GM23248 (cell line): ENCODE results near the gene ST7.

Experiments
- EZH2 ChIP-seq: fragments of 200-600 bp; sonication (generic); IDR thresholded peaks from 2 replicates; pipeline ENCODE4 v1.6.1; 2018; ENCODE audit warnings: antibody characterized with exemption, mild to moderate bottlenecking; ENCODE audit not compliant: insufficient read depth, poor library complexity, severe bottlenecking
- EZH2phosphoT487 ChIP-seq: fragments of 200-600 bp; sonication (generic); IDR thresholded peaks from 2 replicates; pipeline ENCODE4 v1.6.1; 2018; ENCODE audit warnings: antibody characterized with exemption, moderate library complexity, mild to moderate bottlenecking, low read depth; ENCODE audit not compliant: insufficient read depth

DNA sequence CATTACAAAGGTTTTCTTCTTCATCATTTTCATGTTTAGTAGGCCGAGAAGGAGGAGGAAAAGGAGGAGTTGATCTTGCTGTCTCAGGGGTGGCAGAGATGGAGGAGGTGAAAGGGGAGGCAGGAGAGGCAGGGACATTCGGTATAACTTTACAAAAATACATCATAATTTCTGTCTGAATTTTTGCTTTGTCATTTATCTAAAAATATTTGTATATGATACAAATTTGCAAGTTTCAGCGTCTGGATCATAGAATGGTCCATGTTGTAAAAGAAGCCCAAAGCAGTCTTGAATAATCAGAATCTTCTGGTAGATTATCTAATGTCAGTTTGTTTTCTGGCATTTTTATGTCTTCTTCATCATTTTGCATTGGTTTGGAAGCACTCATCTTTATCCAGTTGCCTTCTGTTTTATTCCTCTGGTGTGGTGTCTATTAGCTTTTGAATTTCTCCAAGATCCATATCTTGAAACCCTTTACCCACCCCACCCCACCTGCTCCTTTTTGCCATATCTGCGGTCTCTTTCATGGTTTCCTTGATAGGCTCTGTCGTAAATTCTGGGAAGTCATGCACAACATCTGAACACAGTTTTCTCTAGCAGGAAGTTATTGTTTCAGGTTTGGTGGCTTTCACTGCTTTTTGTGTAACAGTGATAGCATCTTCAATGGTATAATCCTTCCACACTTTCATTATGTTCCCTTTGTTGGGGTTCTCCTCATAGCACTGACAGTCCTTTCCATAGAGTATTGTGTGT is 95.0 kb downstream of the ST7 start:
- TF ChIP-seq EZH2 (no peak), EZH2phosphoT487 (no peak)
